HepG2 (cell line): ENCODE measurements around the gene PRKG1. TPM values are rescaled to one million over a fixed set of nuclear protein-coding genes. Genes with fewer than 3 reads are reported as not detected.

Experiments used
- ATAC-seq: fragments of 200-7000 bp; cut with Tn5 transposase; 3 replicates; pipeline ENCODE4 v1.9.1; 2020; ENCODE audit warnings: mild to moderate bottlenecking, moderate library complexity
- BruUV-seq: library from RNA; stranded (reverse); fragments of 400-500 nt; replicated peaks from 2 replicates; lab custom pipeline; 2021; lab: Mats Ljungman, UMichigan
- CTCF ChIA-PET: fragments of 300-600 bp; formaldehyde crosslinking; extraction: SDS; loops from one replicate; lab custom pipeline; 2021; ENCODE audit warnings: low total read pairs, inconsistent platforms, low intra/inter-chr PET ratio; lab: Yijun Ruan, JAX
- POLR2A ChIA-PET: fragments of 350-600 bp; sonication (Branson Sonifier 250); formaldehyde crosslinking; loops from one replicate; lab custom pipeline; 2020; ENCODE audit warnings: antibody characterized with exemption, inconsistent platforms; lab: Yijun Ruan, JAX
- DNase-seq: peaks from one replicate; pipeline ENCODE4 v3.0.0-alpha.2; 2015; ENCODE audit warnings: low spot score
- FAIRE-seq: peaks from 3 replicates; lab custom pipeline; 2011; peaks lifted over from hg19 to GRCh38; lab: Jason Lieb, UNC
- H2AFZ ChIP-seq: one replicate; pipeline ENCODE4 v1.6.1; 2011; ENCODE audit warnings: low read length, inconsistent platforms
- H3K27ac ChIP-seq: fragments of 300-600 bp; 3 replicates; pipeline ENCODE4 v1.8.0; 2011; ENCODE audit warnings: mixed run types, mild to moderate bottlenecking, mixed read lengths, low read length, inconsistent platforms; ENCODE audit not compliant: insufficient read depth; ENCODE audit errors: extremely low read length
- H3K27me3 ChIP-seq, 2 experiments: fragments of 200-600 bp in 1 of 2; 2 replicates in 1 of 2; 3 replicates in 1 of 2; pipeline versions ENCODE4 v1.6.0 to v1.8.0; 2011; ENCODE audit warnings: low read length in 2 of 2, mild to moderate bottlenecking in 2 of 2, moderate library complexity in 2 of 2, inconsistent platforms in 1 of 2; ENCODE audit not compliant: insufficient read depth in 2 of 2, control insufficient read depth in 1 of 2
- H3K36me3 ChIP-seq, 2 experiments: fragments of 200-600 bp in 1 of 2; replicated peaks in 1 of 2; 2 replicates in 1 of 2; 3 replicates in 1 of 2; pipeline versions ENCODE4 v1.5.1 to v1.8.0; 2011; ENCODE audit warnings: low read length in 2 of 2, inconsistent platforms in 1 of 2; ENCODE audit not compliant: insufficient read depth in 2 of 2, control insufficient read depth in 1 of 2
- H3K4me1 ChIP-seq: 2 replicates; pipeline ENCODE4 v1.5.1; 2012; ENCODE audit warnings: low read length, inconsistent platforms; ENCODE audit not compliant: insufficient read depth
- H3K4me2 ChIP-seq: 2 replicates; pipeline ENCODE4 v1.6.0; 2011; ENCODE audit warnings: low read depth, low read length, inconsistent platforms
- H3K4me3 ChIP-seq, 3 experiments: fragments of 200-600 bp in 1 of 3; sonication (generic), shearing (Covaris generic) in 1 of 3; replicated peaks in 1 of 3; 2 replicates each; pipeline ENCODE4 v1.5.1; 2011 to 2016; ENCODE audit warnings: low read length in 3 of 3, inconsistent platforms in 2 of 3, low read depth in 2 of 3, mild to moderate bottlenecking in 2 of 3, control low read depth in 1 of 3, mixed read lengths in 1 of 3; ENCODE audit not compliant: insufficient read depth in 1 of 3
- H3K79me2 ChIP-seq: one replicate; pipeline ENCODE4 v1.6.1; 2011; ENCODE audit warnings: low read length, inconsistent platforms; ENCODE audit not compliant: insufficient read depth
- H3K9ac ChIP-seq: 2 replicates; pipeline ENCODE4 v1.6.0; 2011; ENCODE audit warnings: mild to moderate bottlenecking, low read depth, low read length, inconsistent platforms; ENCODE audit not compliant: insufficient read depth
- H3K9me3 ChIP-seq: 2 replicates; pipeline ENCODE4 v1.5.1; 2012; ENCODE audit warnings: mild to moderate bottlenecking, low read length
- H4K20me1 ChIP-seq: 2 replicates; pipeline ENCODE4 v1.6.0; 2011; ENCODE audit warnings: inconsistent platforms, mild to moderate bottlenecking, low read length, moderate library complexity; ENCODE audit not compliant: insufficient read depth
- BCL6 ChIP-seq: IDR thresholded peaks from 2 replicates; pipeline ENCODE4 v1.6.1; 2016; ENCODE audit warnings: missing genetic modification reagents, missing compliant biosample characterization
- ELF4 ChIP-seq: sonication (generic); formaldehyde crosslinking; IDR thresholded peaks from 2 replicates; pipeline ENCODE4 v1.5.0; 2020; ENCODE audit warnings: missing genetic modification reagents, mild to moderate bottlenecking, moderate library complexity, borderline replicate concordance
- FOXK1 ChIP-seq: sonication (generic); formaldehyde crosslinking; IDR thresholded peaks from 2 replicates; pipeline ENCODE4 v1.4.0; 2020; ENCODE audit warnings: low read depth, missing genetic modification reagents, borderline replicate concordance
- HMG20B ChIP-seq: conservative IDR thresholded peaks from 2 replicates; pipeline ENCODE4 v1.6.1; 2016; ENCODE audit warnings: missing genetic modification reagents, missing compliant biosample characterization
- KAT2B ChIP-seq: fragments of 150-350 bp; IDR thresholded peaks from 2 replicates; pipeline ENCODE4 v1.6.1; 2014; ENCODE audit warnings: low read depth, low read length, borderline replicate concordance
- KLF9 ChIP-seq: IDR thresholded peaks from 2 replicates; pipeline ENCODE4 v1.6.1; 2016; ENCODE audit warnings: low read depth
- PPARG ChIP-seq: conservative IDR thresholded peaks from 2 replicates; pipeline ENCODE4 v1.6.1; 2016; ENCODE audit warnings: missing biosample characterization, missing genetic modification reagents
- SIN3A ChIP-seq: IDR thresholded peaks from 2 replicates; pipeline ENCODE4 v1.6.1; 2011; ENCODE audit warnings: low read depth, mild to moderate bottlenecking, control low read depth, low read length, borderline replicate concordance
- SMYD3 ChIP-seq: sonication (generic); formaldehyde crosslinking; IDR thresholded peaks from 2 replicates; pipeline ENCODE4 v1.8.1; 2023; ENCODE audit warnings: mild to moderate bottlenecking, missing genetic modification reagents
- SNAPC2 ChIP-seq: sonication (generic); formaldehyde crosslinking; IDR thresholded peaks from 2 replicates; pipeline ENCODE4 v1.8.1; 2022; ENCODE audit warnings: mild to moderate bottlenecking, missing genetic modification reagents
- SOX5 ChIP-seq: IDR thresholded peaks from 2 replicates; pipeline ENCODE4 v1.6.1; 2016; ENCODE audit warnings: borderline replicate concordance
- ZNF232 ChIP-seq: sonication (generic); formaldehyde crosslinking; IDR thresholded peaks from 2 replicates; pipeline ENCODE4 v1.4.0; 2020; ENCODE audit warnings: missing genetic modification reagents, borderline replicate concordance
- ZNF530 ChIP-seq: sonication (generic); formaldehyde crosslinking; IDR thresholded peaks from 2 replicates; pipeline ENCODE4 v1.5.0; 2020; ENCODE audit warnings: low read depth, mild to moderate bottlenecking, missing genetic modification reagents
- ZNF556 ChIP-seq: sonication (generic); formaldehyde crosslinking; IDR thresholded peaks from 2 replicates; pipeline ENCODE4 v1.4.0; 2020; ENCODE audit warnings: mild to moderate bottlenecking, missing genetic modification reagents, borderline replicate concordance
- ZNF572 ChIP-seq: sonication (generic); formaldehyde crosslinking; IDR thresholded peaks from 2 replicates; pipeline ENCODE4 v1.5.1; 2020; ENCODE audit warnings: mild to moderate bottlenecking, missing genetic modification reagents
- ZNF615 ChIP-seq: sonication (generic); formaldehyde crosslinking; IDR thresholded peaks from 2 replicates; pipeline ENCODE4 v1.5.0; 2020; ENCODE audit warnings: mild to moderate bottlenecking, missing genetic modification reagents, borderline replicate concordance
- WGBS: methylation state at CpG from one replicate; pipeline ENCODE4 v1.1.6; 2017; ENCODE audit warnings: low lambda C conversion rate; 5-methylcytosine and 5-hydroxymethylcytosine counted together
- in situ Hi-C: cut with HindIII; loops from 2 replicates; pipeline ENCODE4 v1.10.0; 2017; ENCODE audit warnings: low pct_unique_long_range_greater_than_20kb; ENCODE audit not compliant: extremely low pct_ligation_motif_present
- intact Hi-C: fragments of 100-400 bp; cut with micrococcal nuclease; formaldehyde crosslinking; loops from one replicate; pipeline ENCODE4 v1.10.0; 2022; ENCODE audit not compliant: unreplicated experiment
- polyA plus RNA-seq, 8 experiments: library from polyadenylated mRNA; depleted of rRNA in 3 of 8; stranded (reverse) in 7 of 8; unstranded in 1 of 8; fragments of >200 nt; fragmentation: Illumina TruSeq in 4 of 8; extraction: Trizol in 4 of 8; gene quantifications; 2 replicates each; pipeline versions ENCODE4 v1.2.1 to v1.2.3, GENCODE V29; 2011 to 2016; ENCODE audit warnings: low read depth in 4 of 8, missing spikeins in 1 of 8, mixed read lengths in 1 of 8; ENCODE audit not compliant: insufficient read depth in 1 of 8
- total RNA-seq, 5 experiments: library from RNA; depleted of rRNA; stranded (reverse); fragments of >200 nt; fragmentation: Illumina TruSeq; extraction: Trizol; gene quantifications; 2 replicates each; pipeline ENCODE4 v1.2.3, GENCODE V29; 2016; ENCODE audit warnings: low read depth in 1 of 5
- TF ChIP-seq, protein P1 (sequence below): sonication (generic); formaldehyde crosslinking; IDR thresholded peaks from 2 replicates; pipeline ENCODE4 v1.5.0; 2020; ENCODE audit warnings: missing genetic modification reagents
- TF ChIP-seq, protein P2 (sequence below): sonication (generic); formaldehyde crosslinking; IDR thresholded peaks from 2 replicates; pipeline ENCODE4 v1.5.0; 2020; ENCODE audit warnings: missing genetic modification reagents
- TF ChIP-seq, protein P3 (sequence below): sonication (generic); formaldehyde crosslinking; IDR thresholded peaks from 2 replicates; pipeline ENCODE4 v1.9.0; 2022; ENCODE audit warnings: low read depth, missing genetic modification reagents
- TF ChIP-seq, protein P4 (sequence below): sonication (generic); formaldehyde crosslinking; IDR thresholded peaks from 2 replicates; pipeline ENCODE4 v1.4.0; 2020; ENCODE audit warnings: missing genetic modification reagents, borderline replicate concordance

Gene PRKG1
- total and polyA plus RNA-seq, 2 of the 13 experiments (the other 11 are each of a cell fraction or from before 2014, with no cell fraction given): 0.01 TPM; not detected in 1

DNA sequence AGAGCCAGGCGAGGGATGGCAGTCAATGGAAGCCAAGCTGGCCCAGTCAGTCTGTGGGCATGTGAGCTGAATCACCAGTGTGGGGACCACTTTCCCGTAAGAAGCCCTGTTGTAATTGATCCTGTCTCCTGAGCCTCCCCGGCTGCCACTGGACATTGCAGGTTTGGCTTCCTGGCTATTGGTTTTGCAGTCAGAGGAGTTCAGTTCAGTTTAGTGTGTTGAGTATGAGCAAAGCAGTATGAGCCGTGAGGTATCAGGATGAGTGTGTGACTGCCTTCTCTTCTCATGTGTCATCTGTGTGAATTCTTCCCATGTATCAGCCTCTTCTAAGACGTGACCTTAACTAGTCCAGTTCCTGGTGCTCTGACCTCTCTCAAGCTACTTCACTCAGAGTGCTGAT, 227.4 kb downstream of the PRKG1 start:
- TF ChIP-seq SOX5 (no peak), ZNF232 (CRISPR knock-in tag) (no peak), ZNF615 (CRISPR knock-in tag) (no peak), ZNF556 (CRISPR knock-in tag) (no peak), ZNF572 (CRISPR knock-in tag) (no peak), KAT2B (no peak), BCL6 (no peak), PPARG (no peak), FOXK1 (CRISPR knock-in tag) (no peak), ZNF530 (CRISPR knock-in tag) (no peak), SIN3A (no peak), SNAPC2 (no peak), KLF9 (no peak), SMYD3 (CRISPR knock-in tag) (no peak), ELF4 (CRISPR knock-in tag) (no peak), HMG20B (CRISPR knock-in tag) (no peak)
- TF ChIP-seq, protein P1, sequence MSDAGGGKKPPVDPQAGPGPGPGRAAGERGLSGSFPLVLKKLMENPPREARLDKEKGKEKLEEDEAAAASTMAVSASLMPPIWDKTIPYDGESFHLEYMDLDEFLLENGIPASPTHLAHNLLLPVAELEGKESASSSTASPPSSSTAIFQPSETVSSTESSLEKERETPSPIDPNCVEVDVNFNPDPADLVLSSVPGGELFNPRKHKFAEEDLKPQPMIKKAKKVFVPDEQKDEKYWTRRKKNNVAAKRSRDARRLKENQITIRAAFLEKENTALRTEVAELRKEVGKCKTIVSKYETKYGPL (CRISPR knock-in tag): no peak
- TF ChIP-seq, protein P2, sequence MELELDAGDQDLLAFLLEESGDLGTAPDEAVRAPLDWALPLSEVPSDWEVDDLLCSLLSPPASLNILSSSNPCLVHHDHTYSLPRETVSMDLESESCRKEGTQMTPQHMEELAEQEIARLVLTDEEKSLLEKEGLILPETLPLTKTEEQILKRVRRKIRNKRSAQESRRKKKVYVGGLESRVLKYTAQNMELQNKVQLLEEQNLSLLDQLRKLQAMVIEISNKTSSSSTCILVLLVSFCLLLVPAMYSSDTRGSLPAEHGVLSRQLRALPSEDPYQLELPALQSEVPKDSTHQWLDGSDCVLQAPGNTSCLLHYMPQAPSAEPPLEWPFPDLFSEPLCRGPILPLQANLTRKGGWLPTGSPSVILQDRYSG (CRISPR knock-in tag): no peak
- TF ChIP-seq, protein P3, sequence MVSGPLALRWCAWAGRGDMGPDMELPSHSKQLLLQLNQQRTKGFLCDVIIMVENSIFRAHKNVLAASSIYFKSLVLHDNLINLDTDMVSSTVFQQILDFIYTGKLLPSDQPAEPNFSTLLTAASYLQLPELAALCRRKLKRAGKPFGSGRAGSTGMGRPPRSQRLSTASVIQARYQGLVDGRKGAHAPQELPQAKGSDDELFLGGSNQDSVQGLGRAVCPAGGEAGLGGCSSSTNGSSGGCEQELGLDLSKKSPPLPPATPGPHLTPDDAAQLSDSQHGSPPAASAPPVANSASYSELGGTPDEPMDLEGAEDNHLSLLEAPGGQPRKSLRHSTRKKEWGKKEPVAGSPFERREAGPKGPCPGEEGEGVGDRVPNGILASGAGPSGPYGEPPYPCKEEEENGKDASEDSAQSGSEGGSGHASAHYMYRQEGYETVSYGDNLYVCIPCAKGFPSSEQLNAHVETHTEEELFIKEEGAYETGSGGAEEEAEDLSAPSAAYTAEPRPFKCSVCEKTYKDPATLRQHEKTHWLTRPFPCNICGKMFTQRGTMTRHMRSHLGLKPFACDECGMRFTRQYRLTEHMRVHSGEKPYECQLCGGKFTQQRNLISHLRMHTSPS: no peak
- TF ChIP-seq, protein P4, sequence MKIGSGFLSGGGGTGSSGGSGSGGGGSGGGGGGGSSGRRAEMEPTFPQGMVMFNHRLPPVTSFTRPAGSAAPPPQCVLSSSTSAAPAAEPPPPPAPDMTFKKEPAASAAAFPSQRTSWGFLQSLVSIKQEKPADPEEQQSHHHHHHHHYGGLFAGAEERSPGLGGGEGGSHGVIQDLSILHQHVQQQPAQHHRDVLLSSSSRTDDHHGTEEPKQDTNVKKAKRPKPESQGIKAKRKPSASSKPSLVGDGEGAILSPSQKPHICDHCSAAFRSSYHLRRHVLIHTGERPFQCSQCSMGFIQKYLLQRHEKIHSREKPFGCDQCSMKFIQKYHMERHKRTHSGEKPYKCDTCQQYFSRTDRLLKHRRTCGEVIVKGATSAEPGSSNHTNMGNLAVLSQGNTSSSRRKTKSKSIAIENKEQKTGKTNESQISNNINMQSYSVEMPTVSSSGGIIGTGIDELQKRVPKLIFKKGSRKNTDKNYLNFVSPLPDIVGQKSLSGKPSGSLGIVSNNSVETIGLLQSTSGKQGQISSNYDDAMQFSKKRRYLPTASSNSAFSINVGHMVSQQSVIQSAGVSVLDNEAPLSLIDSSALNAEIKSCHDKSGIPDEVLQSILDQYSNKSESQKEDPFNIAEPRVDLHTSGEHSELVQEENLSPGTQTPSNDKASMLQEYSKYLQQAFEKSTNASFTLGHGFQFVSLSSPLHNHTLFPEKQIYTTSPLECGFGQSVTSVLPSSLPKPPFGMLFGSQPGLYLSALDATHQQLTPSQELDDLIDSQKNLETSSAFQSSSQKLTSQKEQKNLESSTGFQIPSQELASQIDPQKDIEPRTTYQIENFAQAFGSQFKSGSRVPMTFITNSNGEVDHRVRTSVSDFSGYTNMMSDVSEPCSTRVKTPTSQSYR (CRISPR knock-in tag): no peak
- TF ChIP-seq, all 625 proteins: peak for 0
- no peak for FAIRE-seq
- intact Hi-C loops: no loop called here
- in situ Hi-C loops: no loop called here
- Histone ChIP-seq H2AFZ (no peak overlapping the region), H3K4me1 (no peaks in the 10 kb centered on the region), H4K20me1 (no peaks in the 10 kb centered on the region), H3K4me2 (no peak overlapping the region), H3K27me3 (no peaks in the 10 kb centered on the region), H3K79me2 (no peaks in the 10 kb centered on the region), H3K9me3 (no peaks in the 10 kb centered on the region), H3K36me3 (no peaks in the 10 kb centered on the region), H3K4me3 (no peak overlapping the region), H3K27ac (no peak overlapping the region), H3K9ac (no peak overlapping the region)
- 12% methylated on average over 4 of the region's 5 CpGs for WGBS
- no TSS peak for BruUV-seq
- DNase-seq: no peak
- ChIA-PET CTCF (no interaction called here), POLR2A (no interaction called here)
- ATAC-seq: no peak
